GM19043 (cell line): ENCODE measurements around the gene STK32B.
"Not testable (repeated sequence)": the region's sequence is repeated elsewhere in the genome, so short reads cannot be mapped to it uniquely, and the experiment has no call there.

ENCODE experiments used
- ATAC-seq: cut with Tn5 transposase; IDR thresholded peaks from one replicate; pipeline ENCODE4 v1.9.1; 2021; ENCODE audit warnings: low read depth; ENCODE audit not compliant: unreplicated experiment

STK32B gene

GRCh38 chr4:5156682-5157081, 105.4 kb downstream of the STK32B start:
- no peak for ATAC-seq

GRCh38 chr4:5157791-5158770, 106.8 kb downstream of the STK32B start:
- no peak for ATAC-seq

- ATAC-seq, result no peak
Observed at GRCh38 chr4:5158825-5159224, 107.5 kb downstream of the STK32B start.

GRCh38 chr4:5160668-5161067, 109.4 kb downstream of the STK32B start:
- ATAC-seq, result no peak

GRCh38 chr4:5162909-5163508, 111.7 kb downstream of the STK32B start:
- no peak for ATAC-seq

- ATAC-seq, result no peak
Observed at GRCh38 chr4:5164221-5164912, 113.1 kb downstream of the STK32B start.

GRCh38 chr4:5165420-5166369, 114.4 kb downstream of the STK32B start:
- no peak for ATAC-seq

GRCh38 chr4:5166377-5166776, 115.1 kb downstream of the STK32B start:
- no peak for ATAC-seq

GRCh38 chr4:5168891-5169290, 117.6 kb downstream of the STK32B start:
- no peak for ATAC-seq

- not testable (repeated sequence) for ATAC-seq
Observed at GRCh38 chr4:5175836-5176235, 124.6 kb downstream of the STK32B start.

GRCh38 chr4:5184606-5185005, 133.3 kb downstream of the STK32B start:
- ATAC-seq, result no peak

- ATAC-seq, result no peak
Observed at GRCh38 chr4:5185551-5185950, 134.3 kb downstream of the STK32B start.

- ATAC-seq, result no peak
Observed at GRCh38 chr4:5186271-5187064, 135.2 kb downstream of the STK32B start.

- no peak for ATAC-seq
Observed at GRCh38 chr4:5188130-5188529, 136.8 kb downstream of the STK32B start.

GRCh38 chr4:5191831-5192230, 140.6 kb downstream of the STK32B start:
- ATAC-seq, result no peak

GRCh38 chr4:5192271-5192670, 141.0 kb downstream of the STK32B start:
- no peak for ATAC-seq

GRCh38 chr4:5192678-5193077, 141.4 kb downstream of the STK32B start:
- ATAC-seq, result no peak

GRCh38 chr4:5198656-5199541, 147.6 kb downstream of the STK32B start:
- no peak for ATAC-seq
